Measurements from ENCODE around the gene R3HDM4.

Gene R3HDM4

GRCh38 chr19:917323-918151 is 4.5 kb upstream of the R3HDM4 start, which contains the start of gene KISS1R:
Gene KISS1R (plus strand): TSS chr19:917333. CDS start chr19:917503, 170 bp downstream.
- in situ Hi-C loops (cut with MboI; ENCODE audit: low sequenced_read_pairs) = no loop called here

GRCh38 chr19:916645-917322 is 3.8 kb upstream of the R3HDM4 start:
- in situ Hi-C loops (cut with MboI; ENCODE audit: low sequenced_read_pairs) = no loop called here

GRCh38 chr19:912181-913079 is 589 bp downstream of the R3HDM4 start:
- in situ Hi-C loops (cut with MboI; ENCODE audit: low sequenced_read_pairs) = no loop called here

- in situ Hi-C loops (cut with MboI; ENCODE audit: low sequenced_read_pairs) = no loop called here
Observed at GRCh38 chr19:911197-912033, 1.6 kb downstream of the R3HDM4 start.

DNA sequence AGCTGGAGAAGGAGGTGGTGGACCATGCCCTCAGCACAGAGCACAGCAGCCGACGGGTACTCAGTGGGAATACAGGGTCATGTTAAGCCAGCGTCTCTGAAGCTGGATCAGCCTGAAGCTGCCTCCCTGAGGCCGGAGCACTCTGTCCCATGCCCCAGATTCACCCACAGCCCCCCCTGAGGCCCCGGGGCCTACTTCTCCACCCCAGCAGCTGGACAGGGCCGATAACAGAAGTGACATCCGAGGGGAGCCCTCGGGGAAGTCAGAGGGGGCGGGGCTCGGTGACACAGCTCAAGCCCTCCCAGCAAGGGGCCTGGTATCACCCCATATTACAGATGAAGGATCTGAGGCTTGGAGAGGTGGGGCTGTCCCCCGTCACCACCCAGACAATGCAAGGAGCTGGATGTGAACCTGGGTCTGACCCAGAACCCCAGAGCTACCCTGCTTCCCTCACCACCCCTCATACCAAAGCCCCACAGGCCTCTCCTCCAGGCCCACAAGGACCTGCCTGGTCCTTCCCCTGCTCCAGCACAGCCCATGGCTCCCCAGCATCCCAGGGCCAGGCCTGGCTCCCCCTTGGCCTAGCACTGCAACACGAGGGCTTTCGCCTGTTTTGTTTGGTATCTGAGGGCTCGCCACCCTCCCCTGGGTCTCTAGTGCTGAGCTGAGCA is 5.7 kb downstream of the R3HDM4 start:
- in situ Hi-C loops (cut with MboI; ENCODE audit: low sequenced_read_pairs) = no loop called here

- in situ Hi-C loops (cut with MboI; ENCODE audit: low sequenced_read_pairs) = no loop called here
Observed at GRCh38 chr19:906480-906879, 6.5 kb downstream of the R3HDM4 start.

- in situ Hi-C loops (cut with MboI; ENCODE audit: low sequenced_read_pairs) = no loop called here
Observed at GRCh38 chr19:904545-904944, 8.5 kb downstream of the R3HDM4 start.

DNA sequence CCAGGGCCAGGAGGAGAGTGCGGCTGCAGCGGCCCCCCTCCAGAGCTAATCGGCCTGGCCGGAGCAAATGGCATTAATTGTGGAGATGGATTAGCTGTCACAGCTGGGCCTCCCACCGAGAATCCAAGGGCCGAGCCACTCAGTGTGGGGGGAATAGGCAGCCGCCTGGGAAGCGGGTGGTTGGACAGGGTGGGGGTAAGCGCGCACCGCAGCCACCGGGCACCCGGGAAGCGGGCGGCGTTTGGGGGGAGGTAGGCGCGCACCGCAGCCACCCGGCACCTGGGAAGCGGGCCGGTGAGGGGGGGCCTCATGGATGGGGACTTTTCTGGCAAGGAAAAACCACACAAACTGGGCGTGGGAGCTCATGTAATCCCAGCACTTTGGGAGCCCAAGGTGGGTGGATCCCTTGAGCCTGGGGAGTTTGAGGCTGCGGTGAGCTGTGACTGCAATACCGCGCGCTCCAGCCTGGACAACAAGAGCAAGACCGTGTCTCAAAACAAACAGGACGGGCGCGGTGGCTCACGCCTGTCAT is 9.7 kb downstream of the R3HDM4 start:
- in situ Hi-C loops (cut with MboI; ENCODE audit: low sequenced_read_pairs) = no loop called here

- in situ Hi-C loops (cut with MboI; ENCODE audit: low sequenced_read_pairs) = no loop called here
Observed at GRCh38 chr19:902446-903226, 10.4 kb downstream of the R3HDM4 start.

- in situ Hi-C loops (cut with MboI; ENCODE audit: low sequenced_read_pairs) = no loop called here
Observed at GRCh38 chr19:902093-902370, 11.0 kb downstream of the R3HDM4 start.

DNA sequence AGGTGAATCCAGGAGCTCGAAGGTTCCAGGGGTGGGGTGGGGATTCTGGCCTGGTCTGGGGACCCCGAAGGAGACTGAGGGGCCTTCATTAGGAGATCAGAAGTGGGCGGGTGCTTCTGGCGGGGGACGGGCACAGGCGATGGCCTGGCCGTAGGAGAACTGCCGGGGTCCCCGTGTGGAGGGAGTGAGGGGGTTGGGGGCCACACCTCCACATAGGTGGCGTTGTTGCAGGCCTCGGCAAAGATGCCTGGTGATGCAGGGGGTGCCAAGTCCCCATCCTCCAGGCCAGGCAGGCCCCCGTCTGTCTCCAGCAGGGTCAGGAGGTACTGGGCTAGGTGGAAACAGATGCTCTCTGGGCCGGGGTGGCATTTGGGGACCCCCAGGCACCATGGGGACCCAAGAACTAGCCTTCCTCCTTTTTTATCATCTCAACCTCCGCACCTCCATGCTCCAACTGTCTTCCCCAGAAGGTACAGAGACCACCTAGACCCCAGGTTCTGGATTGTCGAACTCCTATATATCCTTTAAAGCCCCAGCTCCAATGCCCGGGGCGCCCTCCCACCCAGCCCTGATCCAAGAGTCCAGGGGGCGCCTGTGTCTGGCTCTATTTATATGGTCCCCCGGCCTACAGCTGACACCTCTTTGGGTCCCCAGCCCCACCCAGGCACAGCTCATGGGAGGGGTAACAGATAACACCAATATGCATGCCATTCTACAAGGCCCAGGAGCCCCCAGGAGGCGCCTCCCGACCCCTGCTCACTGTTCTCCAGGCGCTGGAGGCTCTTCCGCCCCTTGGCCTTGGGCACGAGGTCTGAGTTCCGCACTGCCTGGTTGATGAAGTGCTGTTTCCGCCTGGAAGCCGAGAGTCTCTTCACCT is 11.6 kb downstream of the R3HDM4 start:
- in situ Hi-C loops (cut with MboI; ENCODE audit: low sequenced_read_pairs) = no loop called here

DNA sequence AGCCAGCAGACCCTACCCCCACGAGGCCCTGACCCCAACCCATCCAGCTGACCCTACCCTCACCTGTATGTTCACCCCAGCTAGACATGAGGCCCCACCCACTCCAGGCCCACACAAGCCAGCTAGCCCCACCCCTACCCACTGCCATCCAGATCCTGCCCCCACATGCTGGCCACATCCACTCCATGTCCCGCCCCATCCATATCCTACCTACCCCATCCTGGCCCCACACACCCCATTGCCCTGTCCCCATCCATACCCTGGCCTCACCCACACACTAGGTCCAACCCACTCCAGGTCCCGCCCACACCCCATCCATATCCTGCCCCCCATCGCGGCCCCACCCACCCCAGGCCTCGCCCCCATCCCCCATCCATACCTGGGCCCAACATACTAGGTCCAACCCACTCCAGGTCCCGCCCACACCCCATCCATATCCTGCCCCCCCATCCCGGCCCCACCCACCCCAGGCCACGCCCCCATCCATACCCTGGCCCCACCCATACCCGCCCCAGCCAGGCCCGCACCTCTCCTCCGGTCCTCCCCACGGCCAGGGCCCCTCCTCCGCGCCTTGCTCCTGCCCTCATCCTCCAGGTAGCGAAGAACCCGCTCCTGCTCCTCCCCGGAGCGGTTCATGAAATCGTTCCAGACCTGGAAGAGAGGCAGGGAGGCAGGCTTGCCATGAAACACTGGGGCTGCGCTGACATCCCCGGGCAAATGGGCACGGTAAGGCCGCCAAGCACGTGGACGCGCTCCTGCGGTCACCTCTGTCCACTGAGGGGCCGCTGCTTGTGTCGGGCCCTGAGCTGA is 12.5 kb downstream of the R3HDM4 start:
- in situ Hi-C loops (cut with MboI; ENCODE audit: low sequenced_read_pairs) = no loop called here

DNA sequence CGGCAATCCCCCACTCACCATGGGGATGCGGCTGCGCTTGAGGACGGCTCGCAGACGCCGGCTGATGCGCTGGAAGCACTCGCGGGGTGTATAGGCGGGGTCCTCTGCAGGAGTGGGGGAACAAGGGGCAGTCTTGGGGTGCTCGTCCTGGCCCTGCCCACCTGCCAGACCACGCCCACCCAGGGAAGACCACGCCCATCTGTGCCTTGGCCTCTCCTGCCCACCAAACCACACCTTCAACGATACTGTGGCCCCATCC is 13.0 kb downstream of the R3HDM4 start:
- in situ Hi-C loops (cut with MboI; ENCODE audit: low sequenced_read_pairs) = no loop called here

- in situ Hi-C loops (cut with MboI; ENCODE audit: low sequenced_read_pairs) = no loop called here
Observed at GRCh38 chr19:899336-900042, 13.5 kb downstream of the R3HDM4 start.

- in situ Hi-C loops (cut with MboI; ENCODE audit: low sequenced_read_pairs) = no loop called here
Observed at GRCh38 chr19:898663-899062, 14.4 kb downstream of the R3HDM4 start.

DNA sequence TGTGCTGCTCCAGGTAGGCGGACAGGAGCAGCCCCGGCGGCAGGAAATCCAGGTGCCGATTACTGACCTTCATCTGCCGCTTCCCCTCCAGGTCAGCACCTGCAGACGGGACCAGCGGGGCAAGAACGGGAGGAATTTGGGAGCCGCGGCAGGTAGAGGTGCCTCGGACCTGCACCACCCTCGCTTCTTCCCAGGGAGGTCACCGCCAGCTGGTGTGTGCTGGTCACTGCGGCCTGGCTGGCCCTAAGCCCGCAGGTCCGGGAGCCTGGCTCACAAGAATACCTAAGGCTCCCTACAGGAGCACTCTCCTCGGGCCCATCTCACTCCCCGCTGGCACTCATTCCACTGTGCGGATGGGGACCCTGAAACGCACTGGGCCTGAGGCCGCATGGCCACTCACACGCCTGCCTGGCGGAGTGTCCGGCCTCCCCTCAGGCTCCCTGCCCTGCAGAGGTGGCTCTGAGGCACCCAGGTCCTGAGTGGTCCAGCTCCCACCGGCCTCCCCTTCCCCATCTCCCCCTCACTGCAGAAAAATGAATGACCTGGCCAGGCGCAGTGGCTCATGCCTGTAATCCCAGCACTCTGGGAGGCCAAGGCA is 15.5 kb downstream of the R3HDM4 start:
- in situ Hi-C loops (cut with MboI; ENCODE audit: low sequenced_read_pairs) = no loop called here

GRCh38 chr19:896999-897398 is 16.0 kb downstream of the R3HDM4 start:
- in situ Hi-C loops (cut with MboI; ENCODE audit: low sequenced_read_pairs) = no loop called here

Data from HL-60/S4 treated with retinoic acid at 250 ng/mL for 4 days and 3 days (cell line).